ENCODE measurements around the gene CHST11. TPM values are rescaled to one million over a fixed set of nuclear protein-coding genes. Genes with fewer than 3 reads are reported as not detected.

CHST11 gene
- total and polyA plus RNA-seq, 2 donors from 2014 or later = 2.0 to 23.3 TPM

DNA sequence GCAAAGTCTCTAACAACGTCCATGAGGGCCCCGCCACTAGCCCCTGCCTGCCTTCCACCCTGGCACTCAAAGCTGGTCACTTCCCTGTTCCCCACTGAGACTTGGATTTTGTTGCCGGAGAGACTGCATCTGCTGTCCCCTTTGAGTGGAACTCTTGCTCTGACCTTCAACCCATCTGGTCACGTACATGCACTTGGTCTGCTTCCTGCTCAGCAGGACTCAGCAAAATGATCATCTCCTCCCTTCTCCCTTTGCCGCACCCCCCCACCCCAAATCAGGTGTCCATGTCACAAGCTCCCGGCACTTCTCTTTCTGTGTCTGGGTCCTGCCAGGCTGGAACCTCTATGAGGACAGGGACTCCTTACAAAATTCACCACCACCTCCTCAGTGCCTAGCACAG lies 180.9 kb downstream of the CHST11 start:
- FAIRE-seq = no peak
- Histone ChIP-seq H3K4me3 (ENCODE audit: low read length in 3 of 3) (no peak overlapping the region), H3K36me3 (ENCODE audit: control insufficient read depth in 2 of 3, insufficient read depth in 3 of 3, low read length in 3 of 3) (no peaks in the 10 kb centered on the region), H3K9ac (ENCODE audit: low read length in 3 of 3) (no peak overlapping the region), H3K27ac (ENCODE audit: low read depth in 2 of 2, low read length in 2 of 2) (no peak overlapping the region), H3K4me1 (ENCODE audit: control insufficient read depth in 2 of 3, insufficient read depth in 2 of 3, low read depth in 1 of 3, low read length in 3 of 3) (no peaks in the 10 kb centered on the region), H3K27me3 (ENCODE audit: control insufficient read depth, insufficient read depth, low read length) (no peaks in the 10 kb centered on the region), H3K9me3 (ENCODE audit: control insufficient read depth in 2 of 3, insufficient read depth in 1 of 3, low read length in 3 of 3) (peaks cover 0 to 7% (median 0%) of the 10 kb centered on the region in 3 donors)
- no peak for DNase-seq
- intact Hi-C loops (cut with DNase I) = no loop called here
- TF ChIP-seq, protein P1, sequence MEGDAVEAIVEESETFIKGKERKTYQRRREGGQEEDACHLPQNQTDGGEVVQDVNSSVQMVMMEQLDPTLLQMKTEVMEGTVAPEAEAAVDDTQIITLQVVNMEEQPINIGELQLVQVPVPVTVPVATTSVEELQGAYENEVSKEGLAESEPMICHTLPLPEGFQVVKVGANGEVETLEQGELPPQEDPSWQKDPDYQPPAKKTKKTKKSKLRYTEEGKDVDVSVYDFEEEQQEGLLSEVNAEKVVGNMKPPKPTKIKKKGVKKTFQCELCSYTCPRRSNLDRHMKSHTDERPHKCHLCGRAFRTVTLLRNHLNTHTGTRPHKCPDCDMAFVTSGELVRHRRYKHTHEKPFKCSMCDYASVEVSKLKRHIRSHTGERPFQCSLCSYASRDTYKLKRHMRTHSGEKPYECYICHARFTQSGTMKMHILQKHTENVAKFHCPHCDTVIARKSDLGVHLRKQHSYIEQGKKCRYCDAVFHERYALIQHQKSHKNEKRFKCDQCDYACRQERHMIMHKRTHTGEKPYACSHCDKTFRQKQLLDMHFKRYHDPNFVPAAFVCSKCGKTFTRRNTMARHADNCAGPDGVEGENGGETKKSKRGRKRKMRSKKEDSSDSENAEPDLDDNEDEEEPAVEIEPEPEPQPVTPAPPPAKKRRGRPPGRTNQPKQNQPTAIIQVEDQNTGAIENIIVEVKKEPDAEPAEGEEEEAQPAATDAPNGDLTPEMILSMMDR (IDR thresholded peaks at IDR 0.05; ENCODE audit: borderline replicate concordance, extremely low read depth, insufficient read depth) = no peak

DNA sequence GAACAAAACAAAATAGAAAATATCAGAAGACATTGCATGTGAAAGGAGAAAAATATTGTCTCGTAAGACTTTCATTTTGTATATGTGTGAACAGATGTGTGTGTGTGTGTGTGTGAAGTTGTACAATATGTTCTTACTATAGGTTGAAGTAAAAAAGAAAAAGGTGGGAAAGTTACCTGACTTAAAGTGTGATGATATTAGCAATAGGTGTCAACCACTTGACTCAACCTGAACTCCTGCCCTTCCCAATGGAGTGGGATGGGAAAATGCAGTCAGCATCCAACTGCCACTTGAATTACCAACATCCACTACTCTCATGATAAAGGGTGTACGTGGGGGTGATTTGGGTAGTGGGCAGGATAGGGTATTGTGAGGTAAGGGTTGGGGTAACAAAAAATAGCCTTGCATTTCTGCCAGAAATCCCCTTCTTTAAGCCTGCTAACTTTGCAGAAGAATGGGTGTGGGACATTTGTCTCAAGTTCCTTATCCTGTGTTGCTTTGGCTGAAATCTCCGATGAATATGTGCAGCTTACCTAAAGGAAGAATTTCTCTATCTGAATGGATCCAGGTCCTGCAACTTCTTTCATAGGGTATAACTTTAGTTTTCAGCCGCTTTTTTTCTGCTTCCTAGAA lies 181.6 kb downstream of the CHST11 start:
- no peak for FAIRE-seq

DNA sequence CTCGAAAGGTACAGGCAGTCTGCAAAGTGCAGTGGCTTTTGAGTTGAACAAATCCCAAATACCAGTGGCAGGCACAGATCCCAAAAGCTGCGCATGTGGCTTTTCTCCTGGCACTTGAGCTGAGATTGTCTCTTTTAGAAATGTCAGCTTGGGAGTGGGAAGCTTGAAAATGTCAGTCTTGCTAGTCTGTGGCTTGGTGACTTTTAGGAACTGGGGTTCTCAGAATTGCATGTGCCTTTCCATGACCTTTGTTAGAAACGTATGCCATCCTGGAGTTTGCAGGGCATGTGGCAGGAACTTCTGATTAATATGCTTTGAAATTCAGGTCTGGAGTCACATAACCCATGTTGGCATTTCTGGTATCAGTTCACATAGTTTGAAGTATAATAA lies 182.1 kb downstream of the CHST11 start:
- Histone ChIP-seq H3K27ac (ENCODE audit: low read depth in 2 of 2, low read length in 2 of 2) (no peak overlapping the region), H3K9ac (ENCODE audit: low read length in 3 of 3) (no peak overlapping the region), H3K27me3 (ENCODE audit: control insufficient read depth, insufficient read depth, low read length) (no peaks in the 10 kb centered on the region), H3K4me1 (ENCODE audit: control insufficient read depth in 2 of 3, insufficient read depth in 2 of 3, low read depth in 1 of 3, low read length in 3 of 3) (no peaks in the 10 kb centered on the region), H3K4me3 (ENCODE audit: low read length in 3 of 3) (no peak overlapping the region), H3K9me3 (ENCODE audit: control insufficient read depth in 2 of 3, insufficient read depth in 1 of 3, low read length in 3 of 3) (peaks cover 0 to 7% (median 0%) of the 10 kb centered on the region in 3 donors), H3K36me3 (ENCODE audit: control insufficient read depth in 2 of 3, insufficient read depth in 3 of 3, low read length in 3 of 3) (no peaks in the 10 kb centered on the region)
- FAIRE-seq (no peak), DNase-seq (no peak)
- TF ChIP-seq, protein P1 (IDR thresholded peaks at IDR 0.05; ENCODE audit: borderline replicate concordance, extremely low read depth, insufficient read depth) = no peak
- intact Hi-C loops (cut with DNase I) = no loop called here

More for the DNA sequence above, 181.6 kb downstream of the CHST11 start:
- H3K9ac ChIP-seq (ENCODE audit: low read length in 3 of 3) = no peak overlapping the region
- H3K4me1 ChIP-seq (ENCODE audit: control insufficient read depth in 2 of 3, insufficient read depth in 2 of 3, low read depth in 1 of 3, low read length in 3 of 3) = no peaks in the 10 kb centered on the region
- intact Hi-C loops (cut with DNase I) = no loop called here
- TF ChIP-seq, protein P1 (IDR thresholded peaks at IDR 0.05; ENCODE audit: borderline replicate concordance, extremely low read depth, insufficient read depth) = no peak
- H3K36me3 ChIP-seq (ENCODE audit: control insufficient read depth in 2 of 3, insufficient read depth in 3 of 3, low read length in 3 of 3) = no peaks in the 10 kb centered on the region
- no peak overlapping the region for H3K4me3 ChIP-seq (ENCODE audit: low read length in 3 of 3)
- peaks cover 0 to 7% (median 0%) of the 10 kb centered on the region in 3 donors for H3K9me3 ChIP-seq (ENCODE audit: control insufficient read depth in 2 of 3, insufficient read depth in 1 of 3, low read length in 3 of 3)
- H3K27ac ChIP-seq (ENCODE audit: low read depth in 2 of 2, low read length in 2 of 2) = no peak overlapping the region
- H3K27me3 ChIP-seq (ENCODE audit: control insufficient read depth, insufficient read depth, low read length) = no peaks in the 10 kb centered on the region
- DNase-seq = no peak

DNA sequence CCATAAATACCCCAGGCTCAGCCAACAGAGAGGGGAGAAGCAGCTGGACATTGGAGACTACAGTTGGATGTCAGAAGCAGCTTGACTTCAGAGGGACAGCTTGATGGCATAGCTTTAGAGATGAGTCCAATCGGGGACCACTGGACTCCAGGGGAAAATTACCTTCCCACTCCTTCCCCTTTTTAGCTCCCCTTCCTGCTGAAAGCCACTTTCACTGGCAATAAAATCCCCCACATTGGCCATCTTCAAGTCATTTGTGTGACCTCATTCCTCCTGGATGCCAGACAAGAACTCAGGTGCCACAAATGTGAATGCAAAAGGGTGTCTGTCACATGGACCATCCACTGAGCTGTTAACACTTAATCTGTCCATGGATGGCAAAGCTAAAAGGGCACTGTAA lies 184.2 kb downstream of the CHST11 start:
- no peak for FAIRE-seq
- Histone ChIP-seq H3K27ac (ENCODE audit: low read depth in 2 of 2, low read length in 2 of 2) (no peak overlapping the region), H3K9ac (ENCODE audit: low read length in 3 of 3) (no peak overlapping the region), H3K36me3 (ENCODE audit: control insufficient read depth in 2 of 3, insufficient read depth in 3 of 3, low read length in 3 of 3) (no peaks in the 10 kb centered on the region), H3K4me3 (ENCODE audit: low read length in 3 of 3) (no peak overlapping the region), H3K4me1 (ENCODE audit: control insufficient read depth in 2 of 3, insufficient read depth in 2 of 3, low read depth in 1 of 3, low read length in 3 of 3) (no peaks in the 10 kb centered on the region), H3K27me3 (ENCODE audit: control insufficient read depth, insufficient read depth, low read length) (no peaks in the 10 kb centered on the region), H3K9me3 (ENCODE audit: control insufficient read depth in 2 of 3, insufficient read depth in 1 of 3, low read length in 3 of 3) (peaks cover 0 to 7% (median 0%) of the 10 kb centered on the region in 3 donors)
- intact Hi-C loops (cut with DNase I) = no loop called here
- TF ChIP-seq, protein P1 (IDR thresholded peaks at IDR 0.05; ENCODE audit: borderline replicate concordance, extremely low read depth, insufficient read depth) = no peak
- DNase-seq = no peak
